HEK293 (cell line): ENCODE measurements around the gene ACTRT2.

Source experiments
- CTCF ChIA-PET: fragments of 350-600 bp; formaldehyde crosslinking; extraction: SDS; loops from one replicate; lab custom pipeline; 2021; ENCODE audit warnings: antibody characterized with exemption; lab: Yijun Ruan, JAX
- POLR2A ChIA-PET: fragments of 300-600 bp; formaldehyde crosslinking; extraction: SDS; loops from one replicate; lab custom pipeline; 2020; ENCODE audit warnings: antibody characterized with exemption, inconsistent platforms; lab: Yijun Ruan, JAX
- H3K27ac ChIP-seq: fragments of 200-500 bp; sonication (Bioruptor generic); 2 replicates; pipeline ENCODE4 v1.5.1; 2014; ENCODE audit warnings: low read depth, low read length, control low read depth, inconsistent platforms; ENCODE audit errors: extremely low read depth
- H3K36me3 ChIP-seq, 2 experiments: fragments of 200-500 bp in 1 of 2; sonication (Bioruptor generic) in 1 of 2; 1 replicate in 1 of 2; 2 replicates in 1 of 2; pipeline ENCODE4 v1.5.1; 2014 to 2017; ENCODE audit warnings: inconsistent platforms in 2 of 2, low read length in 2 of 2; ENCODE audit not compliant: control insufficient read depth in 2 of 2, insufficient read depth in 1 of 2
- H3K4me1 ChIP-seq: fragments of 200-500 bp; sonication (Bioruptor generic); 2 replicates; pipeline ENCODE4 v1.5.1; 2014; ENCODE audit warnings: mild to moderate bottlenecking, low read length, inconsistent platforms; ENCODE audit not compliant: control insufficient read depth, insufficient read depth
- H3K4me3 ChIP-seq: 2 replicates; pipeline ENCODE4 v1.5.1; 2011; ENCODE audit warnings: low read depth, mild to moderate bottlenecking, control low read depth, low read length, moderate library complexity
- H3K9me3 ChIP-seq: fragments of 200-500 bp; sonication (Bioruptor generic); 2 replicates; pipeline ENCODE4 v1.5.1; 2014; ENCODE audit warnings: low read depth, low read length, inconsistent platforms; ENCODE audit not compliant: control insufficient read depth, insufficient read depth
- GLI2 ChIP-seq: fragments of 450-650 bp; formaldehyde crosslinking; IDR thresholded peaks from 2 replicates; pipeline ENCODE4; 2017; ENCODE audit warnings: missing biosample characterization, missing genetic modification characterization, low read depth, borderline replicate concordance
- SCRT2 ChIP-seq: fragments of 450-650 bp; formaldehyde crosslinking; IDR thresholded peaks from 2 replicates; pipeline ENCODE4 v1.5.1; 2016; ENCODE audit warnings: missing biosample characterization, missing genetic modification characterization
- ZBTB21 ChIP-seq: fragments of 450-650 bp; formaldehyde crosslinking; IDR thresholded peaks from 2 replicates; pipeline ENCODE4 v1.5.1; 2017; ENCODE audit warnings: missing biosample characterization, missing genetic modification characterization
- ZFP69B ChIP-seq: fragments of 450-650 bp; formaldehyde crosslinking; IDR thresholded peaks from 2 replicates; pipeline ENCODE4 v1.5.1; 2016; ENCODE audit warnings: missing biosample characterization, missing genetic modification characterization
- ZNF169 ChIP-seq: fragments of 450-650 bp; formaldehyde crosslinking; IDR thresholded peaks from 2 replicates; pipeline ENCODE4 v1.5.1; 2016; ENCODE audit warnings: missing biosample characterization, missing genetic modification characterization
- ZNF221 ChIP-seq: fragments of 450-650 bp; formaldehyde crosslinking; IDR thresholded peaks from 2 replicates; pipeline ENCODE4 v1.5.1; 2017; ENCODE audit warnings: missing biosample characterization, missing genetic modification characterization, borderline replicate concordance
- ZNF530 ChIP-seq: fragments of 450-650 bp; formaldehyde crosslinking; IDR thresholded peaks from 2 replicates; pipeline ENCODE4 v1.5.1; 2016; ENCODE audit warnings: low read depth, missing biosample characterization, missing genetic modification characterization
- ZNF548 ChIP-seq: fragments of 450-650 bp; formaldehyde crosslinking; IDR thresholded peaks from 2 replicates; pipeline ENCODE4 v1.5.1; 2016; ENCODE audit warnings: missing biosample characterization, missing genetic modification characterization
- ZNF623 ChIP-seq: fragments of 450-650 bp; formaldehyde crosslinking; IDR thresholded peaks from 2 replicates; pipeline ENCODE4 v1.5.1; 2016; ENCODE audit warnings: missing biosample characterization, missing genetic modification characterization
- ZNF626 ChIP-seq: fragments of 450-650 bp; sonication (Bioruptor Pico); formaldehyde crosslinking; IDR thresholded peaks from 2 replicates; pipeline ENCODE4 v1.5.1; 2018; ENCODE audit warnings: missing biosample characterization, missing genetic modification characterization, inconsistent platforms
- ZNF670 ChIP-seq: fragments of 450-650 bp; formaldehyde crosslinking; IDR thresholded peaks from 2 replicates; pipeline ENCODE4 v1.5.1; 2016; ENCODE audit warnings: missing biosample characterization, missing genetic modification characterization, low read depth
- ZNF830 ChIP-seq: fragments of 450-650 bp; IDR thresholded peaks from 2 replicates; pipeline ENCODE4 v1.5.0; 2018; ENCODE audit warnings: missing biosample characterization, missing genetic modification characterization, low read depth, mild to moderate bottlenecking, moderate library complexity
- TF ChIP-seq, protein P1 (sequence below): fragments of 450-650 bp; formaldehyde crosslinking; IDR thresholded peaks from 2 replicates; pipeline ENCODE4 v1.5.1; 2016; ENCODE audit warnings: missing biosample characterization, missing genetic modification characterization
- TF ChIP-seq, protein P2 (sequence below): fragments of 450-650 bp; formaldehyde crosslinking; IDR thresholded peaks from 2 replicates; pipeline ENCODE4 v1.5.0; 2017; ENCODE audit warnings: missing biosample characterization, missing genetic modification characterization, borderline replicate concordance
- TF ChIP-seq, protein P3 (sequence below): sonication (generic); formaldehyde crosslinking; IDR thresholded peaks from 2 replicates; pipeline ENCODE4 v1.8.1; 2022; ENCODE audit warnings: mild to moderate bottlenecking, moderate library complexity, missing genetic modification reagents
- TF ChIP-seq, protein P4 (sequence below): fragments of 450-650 bp; formaldehyde crosslinking; IDR thresholded peaks from 2 replicates; pipeline ENCODE4 v1.5.1; 2016; ENCODE audit warnings: missing biosample characterization, missing genetic modification characterization
- TF ChIP-seq, protein P5 (sequence below): fragments of 450-650 bp; formaldehyde crosslinking; IDR thresholded peaks from 2 replicates; pipeline ENCODE4 v1.5.1; 2016; ENCODE audit warnings: missing biosample characterization, missing genetic modification characterization

Gene ACTRT2

DNA sequence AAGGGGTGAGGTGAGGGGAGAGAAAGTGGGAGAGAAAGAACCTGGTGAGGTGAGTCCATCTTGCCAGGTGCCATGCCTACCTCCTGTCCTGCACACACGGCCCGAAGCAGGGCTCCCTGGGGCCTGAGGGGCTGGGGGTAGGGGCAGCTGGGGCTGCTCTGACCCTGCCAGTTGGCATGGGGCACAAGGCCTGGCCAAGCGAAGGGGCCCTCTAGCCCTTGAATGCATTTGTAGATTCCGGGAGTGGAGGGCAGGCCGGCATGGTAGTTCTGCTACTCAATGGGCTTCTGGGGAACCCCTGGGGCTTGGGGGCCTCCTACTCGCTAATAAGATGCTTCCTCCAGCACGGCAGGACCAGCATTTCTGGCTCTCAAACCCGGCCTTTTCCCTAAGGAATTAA is 44.1 kb downstream of the ACTRT2 start:
- POLR2A ChIA-PET: no interaction called here

DNA sequence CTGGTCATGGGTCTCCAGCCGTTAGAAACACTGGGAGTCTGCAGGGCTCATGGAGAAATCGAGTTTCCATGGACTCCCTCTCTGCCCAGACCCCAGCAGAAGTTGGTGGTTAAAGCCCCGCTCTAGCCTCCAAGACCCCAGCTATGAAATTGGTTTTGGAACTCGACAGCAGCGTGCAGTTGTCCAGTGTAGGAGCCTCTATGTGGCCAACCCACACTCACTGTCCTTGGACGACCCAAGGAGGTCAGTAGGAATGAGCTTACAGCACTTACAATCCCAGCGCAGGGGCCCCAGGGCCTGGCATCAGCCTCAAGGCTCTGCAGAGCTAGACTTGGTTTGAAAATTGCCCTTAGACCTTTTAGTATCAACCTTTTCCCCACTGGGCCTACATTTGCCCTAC is 44.5 kb downstream of the ACTRT2 start:
- H3K36me3 ChIP-seq: no peaks in the 10 kb centered on the region
- no peaks in the 10 kb centered on the region for H3K9me3 ChIP-seq
- H3K4me3 ChIP-seq: no peak overlapping the region
- no peak overlapping the region for H3K27ac ChIP-seq
- CTCF ChIA-PET: no interaction called here
- TF ChIP-seq, protein P1, sequence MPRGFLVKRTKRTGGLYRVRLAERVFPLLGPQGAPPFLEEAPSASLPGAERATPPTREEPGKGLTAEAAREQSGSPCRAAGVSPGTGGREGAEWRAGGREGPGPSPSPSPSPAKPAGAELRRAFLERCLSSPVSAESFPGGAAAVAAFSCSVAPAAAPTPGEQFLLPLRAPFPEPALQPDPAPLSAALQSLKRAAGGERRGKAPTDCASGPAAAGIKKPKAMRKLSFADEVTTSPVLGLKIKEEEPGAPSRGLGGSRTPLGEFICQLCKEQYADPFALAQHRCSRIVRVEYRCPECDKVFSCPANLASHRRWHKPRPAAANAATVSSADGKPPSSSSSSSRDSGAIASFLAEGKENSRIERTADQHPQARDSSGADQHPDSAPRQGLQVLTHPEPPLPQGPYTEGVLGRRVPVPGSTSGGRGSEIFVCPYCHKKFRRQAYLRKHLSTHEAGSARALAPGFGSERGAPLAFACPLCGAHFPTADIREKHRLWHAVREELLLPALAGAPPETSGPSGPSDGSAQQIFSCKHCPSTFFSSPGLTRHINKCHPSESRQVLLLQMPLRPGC (tag by site-specific recombination): no peak
- no peaks in the 10 kb centered on the region; the same call in 1 of the 2 replicates for H3K4me1 ChIP-seq
- POLR2A ChIA-PET: no interaction called here

More for the DNA sequence above, 44.1 kb downstream of the ACTRT2 start:
- Histone ChIP-seq H3K4me1 (no peaks in the 10 kb centered on the region; the same call in 1 of the 2 replicates), H3K9me3 (no peaks in the 10 kb centered on the region), H3K36me3 (no peaks in the 10 kb centered on the region), H3K27ac (no peak overlapping the region), H3K4me3 (no peak overlapping the region)
- CTCF ChIA-PET: no interaction called here
- TF ChIP-seq ZNF530 (tag by site-specific recombination) (no peak), GLI2 (tag by site-specific recombination) (no peak), ZNF623 (no peak), ZNF830 (no peak), ZNF169 (tag by site-specific recombination) (no peak), SCRT2 (no peak), ZNF221 (tag by site-specific recombination) (no peak), ZNF548 (tag by site-specific recombination) (no peak), ZNF670 (tag by site-specific recombination) (no peak), ZFP69B (no peak), ZBTB21 (tag by site-specific recombination) (no peak), ZNF626 (no peak)
- TF ChIP-seq, protein P2, sequence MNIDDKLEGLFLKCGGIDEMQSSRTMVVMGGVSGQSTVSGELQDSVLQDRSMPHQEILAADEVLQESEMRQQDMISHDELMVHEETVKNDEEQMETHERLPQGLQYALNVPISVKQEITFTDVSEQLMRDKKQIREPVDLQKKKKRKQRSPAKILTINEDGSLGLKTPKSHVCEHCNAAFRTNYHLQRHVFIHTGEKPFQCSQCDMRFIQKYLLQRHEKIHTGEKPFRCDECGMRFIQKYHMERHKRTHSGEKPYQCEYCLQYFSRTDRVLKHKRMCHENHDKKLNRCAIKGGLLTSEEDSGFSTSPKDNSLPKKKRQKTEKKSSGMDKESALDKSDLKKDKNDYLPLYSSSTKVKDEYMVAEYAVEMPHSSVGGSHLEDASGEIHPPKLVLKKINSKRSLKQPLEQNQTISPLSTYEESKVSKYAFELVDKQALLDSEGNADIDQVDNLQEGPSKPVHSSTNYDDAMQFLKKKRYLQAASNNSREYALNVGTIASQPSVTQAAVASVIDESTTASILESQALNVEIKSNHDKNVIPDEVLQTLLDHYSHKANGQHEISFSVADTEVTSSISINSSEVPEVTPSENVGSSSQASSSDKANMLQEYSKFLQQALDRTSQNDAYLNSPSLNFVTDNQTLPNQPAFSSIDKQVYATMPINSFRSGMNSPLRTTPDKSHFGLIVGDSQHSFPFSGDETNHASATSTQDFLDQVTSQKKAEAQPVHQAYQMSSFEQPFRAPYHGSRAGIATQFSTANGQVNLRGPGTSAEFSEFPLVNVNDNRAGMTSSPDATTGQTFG (tag by site-specific recombination): no peak
- TF ChIP-seq, protein P3, sequence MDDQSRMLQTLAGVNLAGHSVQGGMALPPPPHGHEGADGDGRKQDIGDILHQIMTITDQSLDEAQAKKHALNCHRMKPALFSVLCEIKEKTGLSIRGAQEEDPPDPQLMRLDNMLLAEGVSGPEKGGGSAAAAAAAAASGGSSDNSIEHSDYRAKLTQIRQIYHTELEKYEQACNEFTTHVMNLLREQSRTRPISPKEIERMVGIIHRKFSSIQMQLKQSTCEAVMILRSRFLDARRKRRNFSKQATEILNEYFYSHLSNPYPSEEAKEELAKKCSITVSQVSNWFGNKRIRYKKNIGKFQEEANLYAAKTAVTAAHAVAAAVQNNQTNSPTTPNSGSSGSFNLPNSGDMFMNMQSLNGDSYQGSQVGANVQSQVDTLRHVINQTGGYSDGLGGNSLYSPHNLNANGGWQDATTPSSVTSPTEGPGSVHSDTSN (CRISPR knock-in tag): no peak
- TF ChIP-seq, protein P4, sequence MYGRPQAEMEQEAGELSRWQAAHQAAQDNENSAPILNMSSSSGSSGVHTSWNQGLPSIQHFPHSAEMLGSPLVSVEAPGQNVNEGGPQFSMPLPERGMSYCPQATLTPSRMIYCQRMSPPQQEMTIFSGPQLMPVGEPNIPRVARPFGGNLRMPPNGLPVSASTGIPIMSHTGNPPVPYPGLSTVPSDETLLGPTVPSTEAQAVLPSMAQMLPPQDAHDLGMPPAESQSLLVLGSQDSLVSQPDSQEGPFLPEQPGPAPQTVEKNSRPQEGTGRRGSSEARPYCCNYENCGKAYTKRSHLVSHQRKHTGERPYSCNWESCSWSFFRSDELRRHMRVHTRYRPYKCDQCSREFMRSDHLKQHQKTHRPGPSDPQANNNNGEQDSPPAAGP (tag by site-specific recombination): no peak
- TF ChIP-seq, protein P5, sequence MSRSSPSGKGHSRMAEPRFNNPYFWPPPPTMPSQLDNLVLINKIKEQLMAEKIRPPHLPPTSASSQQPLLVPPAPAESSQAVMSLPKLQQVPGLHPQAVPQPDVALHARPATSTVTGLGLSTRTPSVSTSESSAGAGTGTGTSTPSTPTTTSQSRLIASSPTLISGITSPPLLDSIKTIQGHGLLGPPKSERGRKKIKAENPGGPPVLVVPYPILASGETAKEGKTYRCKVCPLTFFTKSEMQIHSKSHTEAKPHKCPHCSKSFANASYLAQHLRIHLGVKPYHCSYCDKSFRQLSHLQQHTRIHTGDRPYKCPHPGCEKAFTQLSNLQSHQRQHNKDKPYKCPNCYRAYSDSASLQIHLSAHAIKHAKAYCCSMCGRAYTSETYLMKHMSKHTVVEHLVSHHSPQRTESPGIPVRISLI (tag by site-specific recombination): no peak
